Testis (tissue), 2 donors: ENCODE measurements around the gene DNAH12.

Source experiments
- POLR2A ChIP-seq: fragments of 450-650 bp; IDR thresholded peaks from one replicate; pipeline ENCODE4 v1.6.1; 2017; ENCODE audit warnings: antibody characterized with exemption, mild to moderate bottlenecking, moderate library complexity
- TF ChIP-seq, protein P1 (sequence below), 3 experiments: fragments of 450-650 bp in 2 of 3; fragments of 200-600 bp in 1 of 3; sonication (generic) in 1 of 3; IDR thresholded peaks; one replicate each; pipeline ENCODE4 v1.5.1; 2016 to 2019; ENCODE audit warnings: antibody characterized with exemption in 3 of 3, mild to moderate bottlenecking in 2 of 3, moderate library complexity in 1 of 3

DNA sequence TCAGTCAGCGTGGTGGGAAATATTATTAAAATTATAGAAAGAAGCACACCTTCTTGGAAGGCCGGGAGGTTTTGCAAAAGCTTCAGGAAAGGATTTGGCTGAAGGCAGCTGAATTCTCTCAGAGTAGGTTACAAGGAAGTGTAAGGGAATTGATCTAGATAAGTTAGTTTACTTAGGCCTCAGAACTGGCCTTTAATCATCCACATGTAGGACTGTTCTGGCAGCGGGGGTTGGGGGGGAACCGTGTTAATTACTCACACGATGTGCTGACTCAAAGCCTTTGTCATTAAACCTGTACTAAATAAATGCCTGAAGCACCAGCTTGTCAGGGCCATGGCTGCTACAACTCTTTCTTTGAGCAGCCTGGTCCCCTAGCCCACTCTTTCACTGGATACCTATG is 264.5 kb downstream of the DNAH12 start:
- TF ChIP-seq, protein P1, sequence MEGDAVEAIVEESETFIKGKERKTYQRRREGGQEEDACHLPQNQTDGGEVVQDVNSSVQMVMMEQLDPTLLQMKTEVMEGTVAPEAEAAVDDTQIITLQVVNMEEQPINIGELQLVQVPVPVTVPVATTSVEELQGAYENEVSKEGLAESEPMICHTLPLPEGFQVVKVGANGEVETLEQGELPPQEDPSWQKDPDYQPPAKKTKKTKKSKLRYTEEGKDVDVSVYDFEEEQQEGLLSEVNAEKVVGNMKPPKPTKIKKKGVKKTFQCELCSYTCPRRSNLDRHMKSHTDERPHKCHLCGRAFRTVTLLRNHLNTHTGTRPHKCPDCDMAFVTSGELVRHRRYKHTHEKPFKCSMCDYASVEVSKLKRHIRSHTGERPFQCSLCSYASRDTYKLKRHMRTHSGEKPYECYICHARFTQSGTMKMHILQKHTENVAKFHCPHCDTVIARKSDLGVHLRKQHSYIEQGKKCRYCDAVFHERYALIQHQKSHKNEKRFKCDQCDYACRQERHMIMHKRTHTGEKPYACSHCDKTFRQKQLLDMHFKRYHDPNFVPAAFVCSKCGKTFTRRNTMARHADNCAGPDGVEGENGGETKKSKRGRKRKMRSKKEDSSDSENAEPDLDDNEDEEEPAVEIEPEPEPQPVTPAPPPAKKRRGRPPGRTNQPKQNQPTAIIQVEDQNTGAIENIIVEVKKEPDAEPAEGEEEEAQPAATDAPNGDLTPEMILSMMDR (IDR thresholded peaks at IDR 0.05) = no peak
- TF ChIP-seq POLR2A = no peak
